ENCODE results near the gene TWNK. TPM values are rescaled to one million over a fixed set of nuclear protein-coding genes. Genes with fewer than 3 reads are reported as not detected.
"Not testable (repeated sequence)": the region's sequence is repeated elsewhere in the genome, so short reads cannot be mapped to it uniquely, and the experiment has no call there.

The TWNK gene
- total RNA-seq, 1 donor, result 4.8 TPM

DNA sequence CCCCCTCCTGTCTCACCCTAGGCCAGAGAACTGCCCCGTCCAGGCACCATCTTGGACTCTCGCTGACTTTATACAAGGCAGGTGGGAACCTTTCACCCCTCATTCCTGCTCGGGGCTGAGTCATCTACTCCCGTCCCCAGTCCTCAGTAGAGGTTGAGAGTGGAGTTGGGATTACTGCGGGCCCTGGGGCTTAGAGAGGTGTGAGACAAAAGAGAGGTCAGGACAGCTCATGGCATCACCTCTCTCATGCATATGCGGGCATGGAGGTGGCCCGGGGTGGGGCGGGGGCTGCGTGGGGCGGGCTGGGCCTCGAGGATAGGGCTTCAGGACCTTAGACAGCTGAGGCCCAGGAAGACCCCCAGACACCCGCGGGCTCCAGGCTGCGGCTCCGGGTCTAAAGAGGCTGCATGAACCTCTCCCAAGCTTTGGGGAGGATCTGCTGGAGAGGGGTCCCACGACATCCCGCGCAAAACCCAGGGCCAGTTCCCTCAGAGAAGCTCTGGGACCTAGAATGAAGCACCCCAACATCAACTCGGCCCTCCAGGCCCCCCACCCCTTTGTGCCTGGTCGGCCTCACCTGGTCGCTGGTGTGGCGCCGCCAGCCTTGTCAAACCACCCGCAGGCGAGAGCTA lies 43.3 kb downstream of the TWNK start:
- no peak for DNase-seq (ENCODE audit: low read depth)
- peak overlapping the region; percentile 92 for H3K4me3 ChIP-seq (ENCODE audit: low read depth, low read length)
- TF ChIP-seq, protein P1, sequence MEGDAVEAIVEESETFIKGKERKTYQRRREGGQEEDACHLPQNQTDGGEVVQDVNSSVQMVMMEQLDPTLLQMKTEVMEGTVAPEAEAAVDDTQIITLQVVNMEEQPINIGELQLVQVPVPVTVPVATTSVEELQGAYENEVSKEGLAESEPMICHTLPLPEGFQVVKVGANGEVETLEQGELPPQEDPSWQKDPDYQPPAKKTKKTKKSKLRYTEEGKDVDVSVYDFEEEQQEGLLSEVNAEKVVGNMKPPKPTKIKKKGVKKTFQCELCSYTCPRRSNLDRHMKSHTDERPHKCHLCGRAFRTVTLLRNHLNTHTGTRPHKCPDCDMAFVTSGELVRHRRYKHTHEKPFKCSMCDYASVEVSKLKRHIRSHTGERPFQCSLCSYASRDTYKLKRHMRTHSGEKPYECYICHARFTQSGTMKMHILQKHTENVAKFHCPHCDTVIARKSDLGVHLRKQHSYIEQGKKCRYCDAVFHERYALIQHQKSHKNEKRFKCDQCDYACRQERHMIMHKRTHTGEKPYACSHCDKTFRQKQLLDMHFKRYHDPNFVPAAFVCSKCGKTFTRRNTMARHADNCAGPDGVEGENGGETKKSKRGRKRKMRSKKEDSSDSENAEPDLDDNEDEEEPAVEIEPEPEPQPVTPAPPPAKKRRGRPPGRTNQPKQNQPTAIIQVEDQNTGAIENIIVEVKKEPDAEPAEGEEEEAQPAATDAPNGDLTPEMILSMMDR (IDR thresholded peaks at IDR 0.05; ENCODE audit: insufficient read depth, low read length), result no peak

DNA sequence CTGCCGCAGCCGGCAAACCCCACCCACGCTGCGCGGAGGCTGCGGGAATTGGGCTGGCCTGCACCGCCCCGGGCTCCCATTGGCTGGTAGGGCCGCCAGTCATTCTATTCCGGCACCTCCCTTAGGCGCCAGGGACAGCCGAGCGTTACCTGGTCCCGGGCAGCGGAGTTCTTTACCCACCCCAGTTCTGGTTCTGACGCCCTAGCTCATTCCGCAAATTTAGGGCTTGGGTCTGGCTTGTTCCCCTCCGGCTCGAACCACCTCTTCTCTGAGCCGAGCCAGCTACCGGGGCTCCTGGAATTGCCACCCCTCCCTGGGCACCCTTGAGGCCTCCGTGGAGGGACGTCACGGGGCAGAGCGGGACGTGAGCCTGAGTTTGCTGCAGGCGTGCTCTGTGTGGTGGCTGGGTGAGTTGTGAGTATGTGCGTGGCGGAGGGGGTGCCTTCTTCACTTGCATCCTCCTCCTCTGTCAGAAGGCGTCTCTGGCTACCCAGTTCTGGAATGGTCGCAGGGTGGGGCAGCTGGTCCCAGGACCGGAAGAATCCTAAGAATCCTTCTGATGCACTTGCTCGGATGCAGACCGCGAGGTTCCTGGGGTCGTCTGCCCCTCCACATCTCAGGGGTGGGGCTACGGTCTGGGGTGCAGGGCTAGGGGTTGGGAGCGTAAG lies 43.9 kb downstream of the TWNK start, which contains the start of the genes PDZD7 and SFXN3:
Gene PDZD7, minus strand, starts transcription at position 2 of the 668 bp plus-strand sequence. CDS start 910 bp downstream, outside the sequence.
Gene SFXN3, plus strand, starts transcription at position 107 of the 668 bp plus-strand sequence. CDS start 3,461 bp downstream, outside the sequence.
- TF ChIP-seq, protein P1 (IDR thresholded peaks at IDR 0.05; ENCODE audit: insufficient read depth, low read length), result no peak
- peak; percentile 95 for DNase-seq (ENCODE audit: low read depth)
- peak within 1 kb of the TSS; percentile 92 for H3K4me3 ChIP-seq (ENCODE audit: low read depth, low read length)

DNA sequence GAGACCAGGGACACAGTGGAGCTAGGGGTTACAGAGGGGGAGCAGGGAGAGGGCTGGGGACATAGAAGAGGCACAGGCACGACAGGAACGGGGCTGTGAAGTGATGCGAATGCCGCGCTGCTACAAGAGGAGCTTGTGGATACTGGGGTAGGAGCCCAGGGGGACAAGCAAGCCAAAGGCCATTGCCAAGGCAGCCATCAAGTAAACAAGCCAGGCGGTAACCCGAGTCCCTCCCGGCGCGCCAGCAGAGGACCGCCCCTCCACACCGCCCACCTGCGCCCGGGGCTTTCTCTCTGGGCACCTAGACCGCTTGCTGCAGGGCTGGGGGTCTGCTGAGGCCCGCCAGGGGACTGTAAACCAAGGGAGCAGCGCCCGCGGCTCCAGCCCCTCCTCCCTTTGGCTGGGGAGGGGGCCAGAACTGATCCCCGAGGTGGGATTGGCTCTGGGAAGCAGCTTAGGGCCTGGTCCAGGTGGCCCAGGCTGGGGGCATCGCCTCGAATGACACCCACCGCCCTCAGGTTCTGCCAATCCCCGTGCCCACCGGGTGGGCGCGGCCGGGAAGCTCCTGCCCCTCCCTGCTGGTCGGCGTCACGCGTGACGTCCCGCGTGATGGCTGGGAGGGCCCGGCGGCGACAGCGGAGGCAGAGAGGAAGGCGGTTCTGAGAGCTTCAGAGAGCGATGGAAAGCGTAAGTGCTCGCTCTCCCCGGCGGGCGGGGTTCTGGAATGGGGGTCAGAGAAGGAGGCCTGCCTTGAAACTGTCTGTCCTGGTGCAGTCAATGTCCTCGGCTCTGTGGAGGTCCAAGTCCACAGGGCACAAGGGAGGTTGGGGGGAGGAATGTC lies 44.7 kb downstream of the TWNK start:
- H3K4me3 ChIP-seq (ENCODE audit: low read depth, low read length), result peak overlapping the region; percentile 92
- TF ChIP-seq, protein P1 (IDR thresholded peaks at IDR 0.05; ENCODE audit: insufficient read depth, low read length), result no peak
- peak; percentile 68 for DNase-seq (ENCODE audit: low read depth)

DNA sequence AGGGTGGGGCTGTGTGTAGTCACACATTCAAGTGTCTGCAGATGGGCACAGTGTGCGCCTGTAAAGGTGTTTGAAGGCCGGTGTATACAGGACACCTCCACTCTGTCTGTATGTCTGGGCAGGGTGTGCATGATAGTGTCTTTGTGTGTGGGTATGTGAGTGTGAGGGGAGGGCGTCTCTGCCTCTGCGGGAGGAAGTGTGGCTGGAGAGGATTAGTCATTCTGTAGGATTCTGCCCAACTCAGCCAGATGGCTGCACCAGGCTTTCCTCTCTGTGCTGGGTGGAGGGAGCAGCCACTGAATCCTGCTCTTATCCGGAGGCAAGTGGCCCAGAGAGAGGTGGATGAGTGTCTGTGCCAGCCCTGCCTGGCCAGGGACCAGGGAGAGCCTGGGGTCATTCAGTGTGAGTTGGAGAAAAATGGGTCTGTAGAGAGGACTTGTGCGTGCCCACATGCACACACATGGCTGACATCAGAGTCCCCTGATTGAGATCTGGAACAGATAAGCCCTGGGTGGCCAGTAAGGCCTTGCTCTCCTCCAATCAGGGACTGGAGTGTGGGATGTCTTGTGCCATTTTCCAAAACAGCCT lies 45.4 kb downstream of the TWNK start:
- TF ChIP-seq, protein P1 (IDR thresholded peaks at IDR 0.05; ENCODE audit: insufficient read depth, low read length), result no peak

DNA sequence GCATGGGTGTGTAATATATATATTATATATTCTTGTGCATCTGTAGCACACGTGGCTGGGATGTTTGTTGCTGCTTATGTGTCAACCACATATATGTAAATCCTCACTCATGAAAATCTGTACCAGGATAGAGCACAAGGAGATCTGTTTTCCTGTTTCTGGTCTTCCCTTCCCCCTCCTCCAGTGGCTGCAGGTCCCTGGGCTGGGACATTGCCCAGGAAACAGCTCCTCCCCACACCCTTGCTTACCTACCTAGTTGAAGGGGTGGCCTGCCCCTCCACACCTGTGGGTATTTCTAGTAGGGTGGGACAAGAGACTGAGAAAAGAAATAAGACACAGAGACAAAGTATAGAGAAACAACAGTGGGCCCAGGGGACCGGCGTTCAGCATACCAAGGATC lies 45.9 kb downstream of the TWNK start:
- DNase-seq (ENCODE audit: low read depth), result no peak
- TF ChIP-seq, protein P1 (IDR thresholded peaks at IDR 0.05; ENCODE audit: insufficient read depth, low read length), result no peak

More for the DNA sequence above, 45.4 kb downstream of the TWNK start:
- peak overlapping the region; percentile 92 for H3K4me3 ChIP-seq (ENCODE audit: low read depth, low read length)
- peak; percentile 90 for DNase-seq (ENCODE audit: low read depth)

DNA sequence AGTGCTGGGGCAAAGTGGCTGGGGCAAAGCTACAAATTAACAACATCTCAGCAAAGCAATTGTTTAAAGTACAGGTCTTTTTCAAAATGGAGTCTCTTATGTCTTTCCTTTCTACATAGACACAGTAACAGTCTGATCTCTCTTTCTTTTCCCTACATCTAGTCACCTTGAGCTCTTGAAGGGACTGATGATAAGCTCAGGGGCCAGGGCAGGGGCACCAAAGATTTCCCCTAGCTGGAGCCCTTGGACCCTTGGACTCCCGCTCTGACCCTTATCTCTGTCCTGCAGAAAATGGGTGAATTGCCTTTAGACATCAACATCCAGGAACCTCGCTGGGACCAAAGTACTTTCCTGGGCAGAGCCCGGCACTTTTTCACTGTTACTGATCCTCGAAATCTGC lies 47.1 kb downstream of the TWNK start:
- not testable (repeated sequence) for H3K4me3 ChIP-seq (ENCODE audit: low read depth, low read length); DNase-seq (ENCODE audit: low read depth)

More for the DNA sequence above, 45.9 kb downstream of the TWNK start:
- peak overlapping the region; percentile 92 for H3K4me3 ChIP-seq (ENCODE audit: low read depth, low read length)
